GM23338 (cell line): ENCODE results near the gene TTC12. TPM values are rescaled to one million over a fixed set of nuclear protein-coding genes. Genes with fewer than 3 reads are reported as not detected.

ENCODE experiments used
- ATAC-seq: fragments of 200-7000 bp; cut with Tn5 transposase; 3 replicates; pipeline ENCODE4 v1.9.1; 2020
- DNase-seq: peaks from one replicate; pipeline ENCODE4 v3.0.0-alpha.2; 2015; ENCODE audit warnings: low spot score
- H2AFZ ChIP-seq: fragments of 200-600 bp; sonication (generic); 2 replicates; pipeline ENCODE4 v1.8.0; 2016; ENCODE audit warnings: antibody characterized with exemption, mild to moderate bottlenecking, moderate library complexity
- H3F3A ChIP-seq: fragments of 200-600 bp; sonication (generic); replicated peaks from 2 replicates; pipeline ENCODE4 v1.8.0; 2017; ENCODE audit warnings: antibody characterized with exemption, mixed run types, low read depth
- H3K27ac ChIP-seq: fragments of 200-600 bp; sonication (generic); 2 replicates; pipeline ENCODE4 v1.6.1; 2016; ENCODE audit warnings: low read depth
- H3K27me3 ChIP-seq: fragments of 200-600 bp; sonication (generic); 2 replicates; pipeline ENCODE4 v1.8.0; 2016; ENCODE audit warnings: mild to moderate bottlenecking, mixed run types, moderate library complexity; ENCODE audit not compliant: insufficient read depth
- H3K36me3 ChIP-seq: fragments of 200-600 bp; sonication (generic); 2 replicates; pipeline ENCODE4 v1.8.0; 2016; ENCODE audit warnings: mild to moderate bottlenecking; ENCODE audit not compliant: insufficient read depth
- H3K4me1 ChIP-seq: fragments of 200-600 bp; sonication (generic); 2 replicates; pipeline ENCODE4 v1.8.0; 2016; ENCODE audit warnings: mild to moderate bottlenecking, moderate library complexity; ENCODE audit not compliant: insufficient read depth
- H3K4me2 ChIP-seq: fragments of 200-600 bp; sonication (generic); 2 replicates; pipeline ENCODE4 v1.7.1; 2017; ENCODE audit warnings: mixed run types
- H3K4me3 ChIP-seq: fragments of 200-600 bp; sonication (generic); 2 replicates; pipeline ENCODE4 v1.6.1; 2016; ENCODE audit warnings: mixed run types
- H3K79me2 ChIP-seq: fragments of 200-600 bp; sonication (generic); replicated peaks from 2 replicates; pipeline ENCODE4 v1.8.0; 2017; ENCODE audit warnings: mild to moderate bottlenecking; ENCODE audit not compliant: insufficient read depth
- H3K9me2 ChIP-seq: fragments of 200-600 bp; sonication (generic); 2 replicates; pipeline ENCODE4 v1.8.0; 2017; ENCODE audit not compliant: insufficient read depth
- H4K20me1 ChIP-seq: fragments of 200-600 bp; sonication (generic); replicated peaks from 2 replicates; pipeline ENCODE4 v1.8.0; 2017; ENCODE audit warnings: mild to moderate bottlenecking; ENCODE audit not compliant: insufficient read depth
- H3K27ac Mint-ChIP-seq: 2 replicates; pipeline ENCODE4 v1.8.0; 2020; ENCODE audit warnings: inconsistent platforms, mild to moderate bottlenecking, moderate library complexity, mixed read lengths
- H3K27me3 Mint-ChIP-seq: 3 replicates; pipeline ENCODE4 v1.8.0; 2022; ENCODE audit warnings: low read depth, mild to moderate bottlenecking, moderate library complexity, mixed read lengths, inconsistent platforms; ENCODE audit not compliant: insufficient read depth, poor library complexity
- H3K36me3 Mint-ChIP-seq: 3 replicates; pipeline ENCODE4 v1.8.0; 2021; ENCODE audit warnings: low read depth, mild to moderate bottlenecking, inconsistent platforms, moderate library complexity, mixed read lengths
- H3K4me1 Mint-ChIP-seq: 3 replicates; pipeline ENCODE4 v1.8.0; 2020; ENCODE audit warnings: mild to moderate bottlenecking, inconsistent platforms, mixed read lengths
- H3K4me3 Mint-ChIP-seq: 3 replicates; pipeline ENCODE4 v1.8.0; 2021; ENCODE audit warnings: moderate library complexity, mild to moderate bottlenecking, inconsistent platforms, mixed read lengths
- H3K9me3 Mint-ChIP-seq: 3 replicates; pipeline ENCODE4 v1.8.0; 2020; ENCODE audit warnings: moderate library complexity, mild to moderate bottlenecking, inconsistent platforms, mixed read lengths
- CREB1 ChIP-seq: fragments of 250-450 bp; sonication (Bioruptor Pico); IDR thresholded peaks from 2 replicates; pipeline ENCODE4 v1.5.0; 2020; ENCODE audit warnings: low read depth, mild to moderate bottlenecking, moderate library complexity
- CTCF ChIP-seq, 2 experiments: fragments of 200-600 bp in 1 of 2; sonication (generic) in 1 of 2; conservative IDR thresholded peaks; 2 replicates each; pipeline versions ENCODE4 v1.5.1 to v1.6.1; 2016 to 2017; ENCODE audit warnings: antibody characterized with exemption in 2 of 2, low read depth in 2 of 2, mild to moderate bottlenecking in 2 of 2, moderate library complexity in 1 of 2
- EZH2 ChIP-seq: fragments of 200-600 bp; sonication (generic); IDR thresholded peaks from one replicate; pipeline ENCODE4 v1.8.0; 2017; ENCODE audit warnings: antibody characterized with exemption, mild to moderate bottlenecking, low read depth; ENCODE audit not compliant: unreplicated experiment
- EZH2phosphoT487 ChIP-seq: fragments of 200-600 bp; sonication (generic); IDR thresholded peaks from one replicate; pipeline ENCODE4 v1.8.1; 2018; ENCODE audit warnings: antibody characterized with exemption; ENCODE audit not compliant: unreplicated experiment
- JUNB ChIP-seq: IDR thresholded peaks from one replicate; pipeline ENCODE4 v1.6.1; 2016; ENCODE audit warnings: antibody characterized with exemption; ENCODE audit not compliant: unreplicated experiment
- NANOG ChIP-seq: IDR thresholded peaks from 2 replicates; pipeline ENCODE4 v1.6.1; 2016; ENCODE audit warnings: antibody characterized with exemption, borderline replicate concordance
- POLR2AphosphoS5 ChIP-seq: IDR thresholded peaks from 2 replicates; pipeline ENCODE4 v1.6.1; 2016; ENCODE audit warnings: antibody characterized with exemption, low read depth
- STAT1 ChIP-seq: IDR thresholded peaks from one replicate; pipeline ENCODE4 v1.6.1; 2016; ENCODE audit warnings: antibody characterized with exemption; ENCODE audit not compliant: unreplicated experiment
- ZNF114 ChIP-seq: fragments of 250-450 bp; sonication (Bioruptor Pico); IDR thresholded peaks from 2 replicates; pipeline ENCODE4 v1.5.0; 2020; ENCODE audit warnings: mild to moderate bottlenecking, moderate library complexity
- ZNF331 ChIP-seq: fragments of 250-450 bp; sonication (Bioruptor Pico); IDR thresholded peaks from 2 replicates; pipeline ENCODE4 v1.5.0; 2020; ENCODE audit warnings: low read depth, mild to moderate bottlenecking, moderate library complexity
- polyA plus RNA-seq: library from polyadenylated mRNA; unstranded; fragments of >200 nt; fragmentation: Nextera tagmentation; extraction: Ambion mirVana; gene quantifications from 2 replicates; pipeline ENCODE4 v1.2.1, GENCODE V29; 2016
- total RNA-seq: library from RNA; depleted of rRNA; stranded (reverse); fragments of >200 nt; shearing (Covaris generic); gene quantifications from 2 replicates; pipeline ENCODE4 v1.2.3, GENCODE V29; 2014
- TF ChIP-seq, protein P1 (sequence below): fragments of 250-450 bp; sonication (Bioruptor Pico); IDR thresholded peaks from 2 replicates; pipeline ENCODE4 v1.5.0; 2020; ENCODE audit warnings: mild to moderate bottlenecking, moderate library complexity
- TF ChIP-seq, protein P2 (sequence below): IDR thresholded peaks from one replicate; pipeline ENCODE4 v1.6.1; 2018; ENCODE audit warnings: antibody characterized with exemption; ENCODE audit not compliant: unreplicated experiment
- TF ChIP-seq, protein P3 (sequence below): IDR thresholded peaks from 2 replicates; pipeline ENCODE4 v1.6.1; 2016; ENCODE audit warnings: antibody characterized with exemption

The TTC12 gene
- total and polyA plus RNA-seq, 2 experiments from 2014 or later = 3.4 to 12.5 TPM

- peaks cover 9% of the 10 kb centered on the region for H3K4me1 Mint-ChIP-seq
- Histone ChIP-seq H3K36me3 (no peaks in the 10 kb centered on the region), H3K27ac (no peak overlapping the region), H3K27me3 (no peaks in the 10 kb centered on the region), H3F3A (no peaks in the 10 kb centered on the region), H3K79me2 (no peaks in the 10 kb centered on the region), H3K4me2 (no peak overlapping the region), H2AFZ (no peak overlapping the region), H3K4me3 (no peak overlapping the region), H4K20me1 (no peaks in the 10 kb centered on the region), H3K4me1 (no peaks in the 10 kb centered on the region), H3K9me2 (no peaks in the 10 kb centered on the region)
- DNase-seq = no peak
- no peak overlapping the region for H3K4me3 Mint-ChIP-seq
- H3K36me3 Mint-ChIP-seq = no peaks in the 10 kb centered on the region
- peaks cover 5% of the 10 kb centered on the region for H3K27me3 Mint-ChIP-seq
- H3K9me3 Mint-ChIP-seq = no peaks in the 10 kb centered on the region
- ATAC-seq = no peak
- H3K27ac Mint-ChIP-seq = no peak overlapping the region
- TF ChIP-seq STAT1 = no peak
- no peak for TF ChIP-seq JUNB
- TF ChIP-seq EZH2phosphoT487 = no peak
- TF ChIP-seq, protein P1, sequence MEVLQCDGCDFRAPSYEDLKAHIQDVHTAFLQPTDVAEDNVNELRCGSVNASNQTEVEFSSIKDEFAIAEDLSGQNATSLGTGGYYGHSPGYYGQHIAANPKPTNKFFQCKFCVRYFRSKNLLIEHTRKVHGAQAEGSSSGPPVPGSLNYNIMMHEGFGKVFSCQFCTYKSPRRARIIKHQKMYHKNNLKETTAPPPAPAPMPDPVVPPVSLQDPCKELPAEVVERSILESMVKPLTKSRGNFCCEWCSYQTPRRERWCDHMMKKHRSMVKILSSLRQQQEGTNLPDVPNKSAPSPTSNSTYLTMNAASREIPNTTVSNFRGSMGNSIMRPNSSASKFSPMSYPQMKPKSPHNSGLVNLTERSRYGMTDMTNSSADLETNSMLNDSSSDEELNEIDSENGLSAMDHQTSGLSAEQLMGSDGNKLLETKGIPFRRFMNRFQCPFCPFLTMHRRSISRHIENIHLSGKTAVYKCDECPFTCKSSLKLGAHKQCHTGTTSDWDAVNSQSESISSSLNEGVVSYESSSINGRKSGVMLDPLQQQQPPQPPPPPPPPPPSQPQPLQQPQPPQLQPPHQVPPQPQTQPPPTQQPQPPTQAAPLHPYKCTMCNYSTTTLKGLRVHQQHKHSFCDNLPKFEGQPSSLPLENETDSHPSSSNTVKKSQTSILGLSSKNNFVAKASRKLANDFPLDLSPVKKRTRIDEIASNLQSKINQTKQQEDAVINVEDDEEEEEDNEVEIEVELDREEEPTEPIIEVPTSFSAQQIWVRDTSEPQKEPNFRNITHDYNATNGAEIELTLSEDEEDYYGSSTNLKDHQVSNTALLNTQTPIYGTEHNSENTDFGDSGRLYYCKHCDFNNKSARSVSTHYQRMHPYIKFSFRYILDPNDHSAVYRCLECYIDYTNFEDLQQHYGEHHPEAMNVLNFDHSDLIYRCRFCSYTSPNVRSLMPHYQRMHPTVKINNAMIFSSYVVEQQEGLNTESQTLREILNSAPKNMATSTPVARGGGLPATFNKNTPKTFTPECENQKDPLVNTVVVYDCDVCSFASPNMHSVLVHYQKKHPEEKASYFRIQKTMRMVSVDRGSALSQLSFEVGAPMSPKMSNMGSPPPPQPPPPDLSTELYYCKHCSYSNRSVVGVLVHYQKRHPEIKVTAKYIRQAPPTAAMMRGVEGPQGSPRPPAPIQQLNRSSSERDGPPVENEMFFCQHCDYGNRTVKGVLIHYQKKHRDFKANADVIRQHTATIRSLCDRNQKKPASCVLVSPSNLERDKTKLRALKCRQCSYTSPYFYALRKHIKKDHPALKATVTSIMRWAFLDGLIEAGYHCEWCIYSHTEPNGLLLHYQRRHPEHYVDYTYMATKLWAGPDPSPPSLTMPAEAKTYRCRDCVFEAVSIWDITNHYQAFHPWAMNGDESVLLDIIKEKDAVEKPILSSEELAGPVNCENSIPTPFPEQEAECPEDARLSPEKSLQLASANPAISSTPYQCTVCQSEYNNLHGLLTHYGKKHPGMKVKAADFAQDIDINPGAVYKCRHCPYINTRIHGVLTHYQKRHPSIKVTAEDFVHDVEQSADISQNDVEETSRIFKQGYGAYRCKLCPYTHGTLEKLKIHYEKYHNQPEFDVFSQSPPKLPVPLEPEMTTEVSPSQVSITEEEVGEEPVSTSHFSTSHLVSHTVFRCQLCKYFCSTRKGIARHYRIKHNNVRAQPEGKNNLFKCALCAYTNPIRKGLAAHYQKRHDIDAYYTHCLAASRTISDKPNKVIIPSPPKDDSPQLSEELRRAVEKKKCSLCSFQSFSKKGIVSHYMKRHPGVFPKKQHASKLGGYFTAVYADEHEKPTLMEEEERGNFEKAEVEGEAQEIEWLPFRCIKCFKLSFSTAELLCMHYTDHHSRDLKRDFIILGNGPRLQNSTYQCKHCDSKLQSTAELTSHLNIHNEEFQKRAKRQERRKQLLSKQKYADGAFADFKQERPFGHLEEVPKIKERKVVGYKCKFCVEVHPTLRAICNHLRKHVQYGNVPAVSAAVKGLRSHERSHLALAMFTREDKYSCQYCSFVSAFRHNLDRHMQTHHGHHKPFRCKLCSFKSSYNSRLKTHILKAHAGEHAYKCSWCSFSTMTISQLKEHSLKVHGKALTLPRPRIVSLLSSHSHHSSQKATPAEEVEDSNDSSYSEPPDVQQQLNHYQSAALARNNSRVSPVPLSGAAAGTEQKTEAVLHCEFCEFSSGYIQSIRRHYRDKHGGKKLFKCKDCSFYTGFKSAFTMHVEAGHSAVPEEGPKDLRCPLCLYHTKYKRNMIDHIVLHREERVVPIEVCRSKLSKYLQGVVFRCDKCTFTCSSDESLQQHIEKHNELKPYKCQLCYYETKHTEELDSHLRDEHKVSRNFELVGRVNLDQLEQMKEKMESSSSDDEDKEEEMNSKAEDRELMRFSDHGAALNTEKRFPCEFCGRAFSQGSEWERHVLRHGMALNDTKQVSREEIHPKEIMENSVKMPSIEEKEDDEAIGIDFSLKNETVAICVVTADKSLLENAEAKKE (CRISPR knock-in tag) = no peak
- TF ChIP-seq CREB1 (CRISPR knock-in tag) = no peak
- no peak for TF ChIP-seq NANOG
- TF ChIP-seq POLR2AphosphoS5 = no peak
- TF ChIP-seq, protein P2, sequence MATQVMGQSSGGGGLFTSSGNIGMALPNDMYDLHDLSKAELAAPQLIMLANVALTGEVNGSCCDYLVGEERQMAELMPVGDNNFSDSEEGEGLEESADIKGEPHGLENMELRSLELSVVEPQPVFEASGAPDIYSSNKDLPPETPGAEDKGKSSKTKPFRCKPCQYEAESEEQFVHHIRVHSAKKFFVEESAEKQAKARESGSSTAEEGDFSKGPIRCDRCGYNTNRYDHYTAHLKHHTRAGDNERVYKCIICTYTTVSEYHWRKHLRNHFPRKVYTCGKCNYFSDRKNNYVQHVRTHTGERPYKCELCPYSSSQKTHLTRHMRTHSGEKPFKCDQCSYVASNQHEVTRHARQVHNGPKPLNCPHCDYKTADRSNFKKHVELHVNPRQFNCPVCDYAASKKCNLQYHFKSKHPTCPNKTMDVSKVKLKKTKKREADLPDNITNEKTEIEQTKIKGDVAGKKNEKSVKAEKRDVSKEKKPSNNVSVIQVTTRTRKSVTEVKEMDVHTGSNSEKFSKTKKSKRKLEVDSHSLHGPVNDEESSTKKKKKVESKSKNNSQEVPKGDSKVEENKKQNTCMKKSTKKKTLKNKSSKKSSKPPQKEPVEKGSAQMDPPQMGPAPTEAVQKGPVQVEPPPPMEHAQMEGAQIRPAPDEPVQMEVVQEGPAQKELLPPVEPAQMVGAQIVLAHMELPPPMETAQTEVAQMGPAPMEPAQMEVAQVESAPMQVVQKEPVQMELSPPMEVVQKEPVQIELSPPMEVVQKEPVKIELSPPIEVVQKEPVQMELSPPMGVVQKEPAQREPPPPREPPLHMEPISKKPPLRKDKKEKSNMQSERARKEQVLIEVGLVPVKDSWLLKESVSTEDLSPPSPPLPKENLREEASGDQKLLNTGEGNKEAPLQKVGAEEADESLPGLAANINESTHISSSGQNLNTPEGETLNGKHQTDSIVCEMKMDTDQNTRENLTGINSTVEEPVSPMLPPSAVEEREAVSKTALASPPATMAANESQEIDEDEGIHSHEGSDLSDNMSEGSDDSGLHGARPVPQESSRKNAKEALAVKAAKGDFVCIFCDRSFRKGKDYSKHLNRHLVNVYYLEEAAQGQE = no peak
- TF ChIP-seq, protein P3, sequence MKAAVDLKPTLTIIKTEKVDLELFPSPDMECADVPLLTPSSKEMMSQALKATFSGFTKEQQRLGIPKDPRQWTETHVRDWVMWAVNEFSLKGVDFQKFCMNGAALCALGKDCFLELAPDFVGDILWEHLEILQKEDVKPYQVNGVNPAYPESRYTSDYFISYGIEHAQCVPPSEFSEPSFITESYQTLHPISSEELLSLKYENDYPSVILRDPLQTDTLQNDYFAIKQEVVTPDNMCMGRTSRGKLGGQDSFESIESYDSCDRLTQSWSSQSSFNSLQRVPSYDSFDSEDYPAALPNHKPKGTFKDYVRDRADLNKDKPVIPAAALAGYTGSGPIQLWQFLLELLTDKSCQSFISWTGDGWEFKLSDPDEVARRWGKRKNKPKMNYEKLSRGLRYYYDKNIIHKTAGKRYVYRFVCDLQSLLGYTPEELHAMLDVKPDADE = no peak
- no peak for TF ChIP-seq ZNF114 (CRISPR knock-in tag)
- TF ChIP-seq ZNF331 (CRISPR knock-in tag) = no peak
- no peak for TF ChIP-seq EZH2
- no peak for TF ChIP-seq CTCF (conservative IDR thresholded peaks at IDR 0.05; ENCODE audit: low read depth in 2 of 2)
Observed at GRCh38 chr11:113275602-113276001, 38.8 kb upstream of the TTC12 start.
